Vagina (tissue), 2 donors: ENCODE data around the gene ITGB4.

ENCODE experiments used
- CTCF ChIP-seq, 3 experiments: fragments of 450-650 bp in 2 of 3; fragments of 200-600 bp in 1 of 3; sonication (generic) in 1 of 3; IDR thresholded peaks; one replicate each; pipeline ENCODE4 v1.5.1; 2017 to 2019; ENCODE audit warnings: antibody characterized with exemption in 3 of 3, mild to moderate bottlenecking in 2 of 3, moderate library complexity in 2 of 3
- POLR2A ChIP-seq, 2 donors: fragments of 450-650 bp; IDR thresholded peaks; one replicate each; pipeline ENCODE4 v1.6.1; 2017; ENCODE audit warnings: antibody characterized with exemption in 2 of 2, mild to moderate bottlenecking in 2 of 2, moderate library complexity in 2 of 2
- POLR2AphosphoS5 ChIP-seq, 2 donors: sonication (generic); formaldehyde crosslinking; IDR thresholded peaks; one replicate each; pipeline ENCODE4 v1.9.0; 2017; ENCODE audit warnings: antibody characterized with exemption in 2 of 2, mild to moderate bottlenecking in 2 of 2, low read depth in 1 of 2; ENCODE audit not compliant: insufficient read depth in 1 of 2

GRCh38 chr17:75739174-75739573 lies 17.9 kb downstream of the ITGB4 start:
- TF ChIP-seq CTCF (IDR thresholded peaks at IDR 0.05) (no peak), POLR2A (IDR thresholded peaks at IDR 0.05) (no peak), POLR2AphosphoS5 (IDR thresholded peaks at IDR 0.05; ENCODE audit: insufficient read depth in 1 of 2, low read depth in 1 of 2) (no peak)
